Measurements from ENCODE around the gene SMCHD1. TPM values are rescaled to one million over a fixed set of nuclear protein-coding genes. Genes with fewer than 3 reads are reported as not detected.

The SMCHD1 gene
- 30.6 to 33.0 TPM (median 30.9 TPM) in 3 replicates for total RNA-seq (2021)
- percentile 84 among the genes with signal in this experiment for Bru-seq, nascent RNA
- long read RNA-seq, experiment 1, full-length matches to known transcripts: 35 of 105 reads
- long read RNA-seq, experiment 1, partial matches to known transcripts: 61 of 105 reads
- long read RNA-seq, experiment 1, other reads (novel, unspliced or antisense): 9 of 105 reads
- long read RNA-seq, experiment 2, full-length matches to known transcripts: 4 of 48 reads
- long read RNA-seq, experiment 2, partial matches to known transcripts: 18 of 48 reads
- long read RNA-seq, experiment 2, other reads (novel, unspliced or antisense): 26 of 48 reads
- long read RNA-seq, experiment 3: 0 reads

GRCh38 chr18:2655178-2655953, at the start of gene SMCHD1:
TSS of gene SMCHD1 (plus strand) at chr18:2655726. CDS start at chr18:2656076, 350 bp downstream.
- peak; percentile 74 for DNase-seq (ENCODE audit: low spot score)
- no peak within 1 kb of the TSS for H3K27ac Mint-ChIP-seq
- H3K4me1 Mint-ChIP-seq: peaks cover 32% of the 10 kb centered on the region
- peaks cover 54% of the 10 kb centered on the region for H3K27me3 Mint-ChIP-seq (ENCODE audit: low read depth)
- no peaks in the 10 kb centered on the region for H3K9me3 Mint-ChIP-seq
- POLR2A ChIA-PET: interaction anchor here (0.6 to 0.7 kb wide), 2 partner anchors 13 to 495 kb away, joined by 3 to 4 read pairs; no protein-coding TSS in a partner anchor
- peak within 1 kb of the TSS; percentile 88 for H3K4me3 Mint-ChIP-seq
- CTCF ChIA-PET: no interaction called here
- H3K36me3 Mint-ChIP-seq: no peaks in the 10 kb centered on the region
- peak; percentile 85 for ATAC-seq
- TF ChIP-seq TEAD1 (CRISPR knock-in tag; IDR thresholded peaks at IDR 0.05) (no peak), TCF7 (CRISPR knock-in tag; IDR thresholded peaks at IDR 0.05; ENCODE audit: low read depth) (no peak), ZNF423 (CRISPR knock-in tag; IDR thresholded peaks at IDR 0.05) (no peak), SMAD3 (CRISPR knock-in tag; IDR thresholded peaks at IDR 0.05; ENCODE audit: borderline replicate concordance) (no peak), IRF1 (CRISPR knock-in tag; IDR thresholded peaks at IDR 0.05) (0 out of 2 replicates have a peak, but pooled peaks have one; percentile 56), FOXJ3 (CRISPR knock-in tag; IDR thresholded peaks at IDR 0.05; ENCODE audit: borderline replicate concordance) (no peak), SP1 (CRISPR knock-in tag; conservative IDR thresholded peaks at IDR 0.05) (peak; percentile 74; the same call in 1 of the 2 replicates), FOXK1 (CRISPR knock-in tag; IDR thresholded peaks at IDR 0.05) (peak; percentile 75; the same call in 1 of the 2 replicates), HMGA2 (CRISPR knock-in tag; IDR thresholded peaks at IDR 0.05) (no peak), PRRX2 (CRISPR knock-in tag; IDR thresholded peaks at IDR 0.05) (no peak), ETV6 (CRISPR knock-in tag; IDR thresholded peaks at IDR 0.05) (peak; percentile 15; the same call in 1 of the 2 replicates), ZNF671 (CRISPR knock-in tag; IDR thresholded peaks at IDR 0.05) (no peak), ZNF138 (CRISPR knock-in tag; conservative IDR thresholded peaks at IDR 0.05) (no peak), RELA (CRISPR knock-in tag; IDR thresholded peaks at IDR 0.05; ENCODE audit: borderline replicate concordance) (no peak), KAT7 (CRISPR knock-in tag; IDR thresholded peaks at IDR 0.05; ENCODE audit: borderline replicate concordance) (peak; percentile 97), CREM (CRISPR knock-in tag; IDR thresholded peaks at IDR 0.05) (peak; percentile 86), NR1H2 (CRISPR knock-in tag; IDR thresholded peaks at IDR 0.05) (no peak), HMGXB4 (CRISPR knock-in tag; IDR thresholded peaks at IDR 0.05) (peak; percentile 45; the same call in 1 of the 2 replicates), JUN (CRISPR knock-in tag; IDR thresholded peaks at IDR 0.05) (no peak), ZBTB21 (CRISPR knock-in tag; IDR thresholded peaks at IDR 0.05; ENCODE audit: borderline replicate concordance) (peak; percentile 97), E2F1 (CRISPR knock-in tag; IDR thresholded peaks at IDR 0.05) (peak; percentile 44; the same call in 1 of the 2 replicates), ZNF512 (CRISPR knock-in tag; IDR thresholded peaks at IDR 0.05; ENCODE audit: borderline replicate concordance) (no peak), NFYB (CRISPR knock-in tag; conservative IDR thresholded peaks at IDR 0.05; ENCODE audit: low read depth) (no peak), OVOL2 (CRISPR knock-in tag; IDR thresholded peaks at IDR 0.05; ENCODE audit: borderline replicate concordance) (no peak), GABPB1 (CRISPR knock-in tag; IDR thresholded peaks at IDR 0.05) (0 out of 2 replicates have a peak, but pooled peaks have one; percentile 53), USF2 (CRISPR knock-in tag; IDR thresholded peaks at IDR 0.05) (no peak), E2F4 (CRISPR knock-in tag; IDR thresholded peaks at IDR 0.05; ENCODE audit: borderline replicate concordance, low read depth) (0 out of 2 replicates have a peak, but pooled peaks have one; percentile 8)
